GM03348 (cell line): ENCODE results near the gene TBCK.

Source experiments
- DNase-seq: peaks from one replicate; pipeline ENCODE4 v3.0.0; 2012; ENCODE audit warnings: low spot score

TBCK gene

GRCh38 chr4:105991726-105992125 is 324.3 kb downstream of the TBCK start:
- DNase-seq, result no peak
